ENCODE data around the gene WDR5. TPM values are rescaled to one million over a fixed set of nuclear protein-coding genes. Genes with fewer than 3 reads are reported as not detected.
A peak's percentile ranks its signal among the peaks of the same experiment; 100 is the strongest.

The WDR5 gene
- total and polyA plus RNA-seq, 3 experiments from 2014 or later: 16.4 to 64.3 (median 62.2) TPM

DNA sequence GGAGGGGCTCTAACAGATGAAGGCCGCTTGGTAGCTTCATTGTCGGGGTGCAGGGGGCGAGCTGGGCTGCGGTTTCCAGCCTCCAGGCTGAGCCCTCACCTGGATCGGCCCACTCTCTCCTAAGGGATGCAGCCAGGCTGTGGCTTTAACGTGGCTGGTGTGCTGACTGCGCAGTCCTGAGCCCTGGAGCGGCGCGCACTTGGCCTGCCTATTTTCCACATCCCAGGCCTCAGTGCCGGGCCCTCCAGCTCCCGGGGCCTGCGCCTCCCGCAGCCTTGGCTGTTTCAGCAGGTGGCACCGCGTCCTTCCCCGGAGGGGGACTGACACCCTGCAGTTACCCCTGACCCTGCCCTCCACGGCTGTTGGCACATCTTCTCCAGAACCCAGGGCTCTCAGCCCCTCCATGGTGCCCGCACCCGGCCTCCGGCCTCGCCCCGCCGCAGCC is 27.1 kb downstream of the WDR5 start:
- POLR2A ChIA-PET: interaction anchor here (0.9 to 3.6 kb wide), 3 partner anchors 28 to 228 kb away, joined by 3 to 41 read pairs (median 4); partner anchors contain the start of gene WDR5
- Mint-ChIP-seq H3K4me3 (peak overlapping the region; percentile 59 to 77 (median 69)), H3K27ac (peak overlapping the region in 4 of 8 donors; percentile 58 to 84 (median 78))

GRCh38 chr9:134163371-134164196 is 27.7 kb downstream of the WDR5 start:
- H3K4me1 ChIP-seq (ENCODE audit: insufficient read depth, low read length): peaks cover 10% of the 10 kb centered on the region
- no peaks in the 10 kb centered on the region for H3K9me3 ChIP-seq (ENCODE audit: low read length)
- H3K4me3 Mint-ChIP-seq: no peak overlapping the region
- peaks cover 0 to 12% (median 0%) of the 10 kb centered on the region in 3 donors for H3K36me3 Mint-ChIP-seq
- no peak overlapping the region for H3K4me3 ChIP-seq (ENCODE audit: low read length)
- no peaks in the 10 kb centered on the region for H3K27me3 ChIP-seq (ENCODE audit: insufficient read depth, low read length, poor library complexity, severe bottlenecking)
- H3K27ac Mint-ChIP-seq: peak overlapping the region in 2 of 8 donors; percentile 55 to 58
- ChIA-PET POLR2A (interaction anchor here (0.6 to 3.6 kb wide), 8 partner anchors 24 to 1876 kb away, joined by 3 to 41 read pairs (median 4); partner anchors contain the start of gene WDR5), CTCF (interaction anchor here (1.1 to 2.7 kb wide), 8 partner anchors 8 to 228 kb away, joined by 3 to 13 read pairs (median 6); partner anchors contain the start of gene WDR5)
- DNase-seq: peak; percentile 54 to 79 (median 70)
- no peak overlapping the region for H3K27ac ChIP-seq (ENCODE audit: low read depth, low read length)
- peaks cover 7 to 28% (median 15%) of the 10 kb centered on the region in 3 donors for H3K4me1 Mint-ChIP-seq
- peaks cover 0 to 2% (median 0%) of the 10 kb centered on the region in 5 donors for H3K9me3 Mint-ChIP-seq
- no peaks in the 10 kb centered on the region for H3K27me3 Mint-ChIP-seq
- H3K36me3 ChIP-seq (ENCODE audit: insufficient read depth, low read length): no peaks in the 10 kb centered on the region

More for the DNA sequence above, 27.1 kb downstream of the WDR5 start:
- CTCF ChIA-PET: interaction anchor here (1.1 to 2.7 kb wide), 6 partner anchors 10 to 228 kb away, joined by 3 to 6 read pairs (median 6); partner anchors contain the start of gene WDR5
- H3K27ac ChIP-seq (ENCODE audit: low read depth, low read length): no peak overlapping the region
- H3K9me3 ChIP-seq (ENCODE audit: low read length): no peaks in the 10 kb centered on the region
- H3K27me3 Mint-ChIP-seq: no peaks in the 10 kb centered on the region
- no peaks in the 10 kb centered on the region for H3K27me3 ChIP-seq (ENCODE audit: insufficient read depth, low read length, poor library complexity, severe bottlenecking)
- H3K4me3 ChIP-seq (ENCODE audit: low read length): no peak overlapping the region
- H3K4me1 ChIP-seq (ENCODE audit: insufficient read depth, low read length): peaks cover 10% of the 10 kb centered on the region
- H3K36me3 Mint-ChIP-seq: peaks cover 1 to 18% (median 6%) of the 10 kb centered on the region in 3 donors
- DNase-seq: no peak
- no peaks in the 10 kb centered on the region for H3K36me3 ChIP-seq (ENCODE audit: insufficient read depth, low read length)
- peaks cover 0 to 2% (median 0%) of the 10 kb centered on the region in 5 donors for H3K9me3 Mint-ChIP-seq
- H3K4me1 Mint-ChIP-seq: peaks cover 7 to 28% (median 15%) of the 10 kb centered on the region in 3 donors

DNA sequence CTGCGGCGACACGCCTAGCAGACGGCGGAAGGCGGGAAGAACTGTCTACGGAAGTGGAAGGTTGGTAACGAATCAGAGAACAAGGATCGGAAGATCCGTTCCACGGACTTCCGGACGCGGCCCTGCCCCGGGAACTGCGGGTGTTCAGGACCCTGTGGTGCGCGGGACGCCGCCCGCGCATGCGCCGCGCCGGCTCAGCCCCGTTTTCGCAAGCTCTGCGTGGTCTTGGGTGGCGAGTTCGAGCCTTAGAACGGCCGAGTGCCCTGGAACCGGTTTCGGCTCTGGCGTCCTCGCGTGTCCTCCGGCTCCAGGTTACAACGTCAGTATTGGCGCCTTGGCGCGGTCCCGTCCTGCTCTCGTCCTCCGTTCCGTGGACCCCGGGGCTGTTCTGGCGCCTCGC is 29.0 kb downstream of the WDR5 start:
- Histone ChIP-seq H3K9me3 (ENCODE audit: low read length) (no peaks in the 10 kb centered on the region), H3K27me3 (ENCODE audit: insufficient read depth, low read length, poor library complexity, severe bottlenecking) (no peaks in the 10 kb centered on the region), H3K27ac (ENCODE audit: low read depth, low read length) (no peak overlapping the region), H3K36me3 (ENCODE audit: insufficient read depth, low read length) (no peaks in the 10 kb centered on the region), H3K4me1 (ENCODE audit: insufficient read depth, low read length) (peaks cover 10% of the 10 kb centered on the region), H3K4me3 (ENCODE audit: low read length) (no peak overlapping the region)
- Mint-ChIP-seq H3K27ac (no peak overlapping the region), H3K4me1 (peaks cover 7 to 28% (median 15%) of the 10 kb centered on the region in 3 donors), H3K27me3 (no peaks in the 10 kb centered on the region), H3K9me3 (peaks cover 0 to 2% (median 0%) of the 10 kb centered on the region in 5 donors), H3K4me3 (no peak overlapping the region), H3K36me3 (peaks cover 0 to 7% (median 0%) of the 10 kb centered on the region in 3 donors)
- DNase-seq: no peak
- ChIA-PET CTCF (interaction anchor here (1.1 to 1.9 kb wide), 6 partner anchors 17 to 291 kb away, joined by 3 to 13 read pairs (median 5); partner anchors contain the start of gene WDR5), POLR2A (interaction anchor here (0.8 to 3.6 kb wide), 10 partner anchors 30 to 292 kb away, joined by 3 to 41 read pairs (median 3); partner anchors contain the start of gene WDR5)

- Mint-ChIP-seq H3K9me3 (peaks cover 0 to 2% (median 0%) of the 10 kb centered on the region in 5 donors), H3K4me3 (peak overlapping the region in 2 of 7 donors; percentile 20 to 36), H3K4me1 (peaks cover 7 to 28% (median 15%) of the 10 kb centered on the region in 3 donors), H3K27ac (peak overlapping the region in 1 of 8 donors; percentile 81), H3K36me3 (peaks cover 0 to 3% (median 0%) of the 10 kb centered on the region in 3 donors), H3K27me3 (no peaks in the 10 kb centered on the region)
- H3K27ac ChIP-seq (ENCODE audit: low read depth, low read length): no peak overlapping the region
- H3K27me3 ChIP-seq (ENCODE audit: insufficient read depth, low read length, poor library complexity, severe bottlenecking): no peaks in the 10 kb centered on the region
- H3K4me1 ChIP-seq (ENCODE audit: insufficient read depth, low read length): peaks cover 10% of the 10 kb centered on the region
- ChIA-PET POLR2A (interaction anchor here (1.0 to 3.6 kb wide), 6 partner anchors 30 to 291 kb away, joined by 3 to 41 read pairs (median 4); partner anchors contain the start of gene WDR5), CTCF (interaction anchor here (1.1 to 1.9 kb wide), 5 partner anchors 17 to 291 kb away, joined by 3 to 13 read pairs (median 4); partner anchors contain the start of gene WDR5)
- H3K36me3 ChIP-seq (ENCODE audit: insufficient read depth, low read length): no peaks in the 10 kb centered on the region
- DNase-seq: peak in 4 of 5 donors; percentile 14 to 70 (median 38)
- no peak overlapping the region for H3K4me3 ChIP-seq (ENCODE audit: low read length)
- no peaks in the 10 kb centered on the region for H3K9me3 ChIP-seq (ENCODE audit: low read length)
These were observed 29.8 kb downstream of the WDR5 start for GRCh38 chr9:134165357-134166315.

DNA sequence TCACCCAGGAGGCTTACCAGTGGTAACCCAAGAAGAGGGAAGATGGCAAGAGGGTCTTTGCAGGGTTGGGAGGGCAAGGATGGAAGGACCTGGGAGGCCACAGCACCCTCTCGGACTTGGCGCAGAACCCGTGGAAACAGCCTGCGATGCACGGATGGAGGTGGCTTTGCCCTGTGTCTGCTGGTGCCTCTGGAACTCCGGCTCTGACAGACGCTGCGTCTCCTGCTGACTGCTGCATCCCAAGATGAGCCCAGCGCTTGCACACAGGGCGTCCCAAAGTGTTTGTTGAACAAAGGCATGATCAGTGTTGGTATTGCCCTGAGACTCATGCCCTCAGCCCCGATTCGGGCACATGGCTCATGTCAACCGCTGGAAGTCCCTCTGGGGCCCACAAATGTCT is 30.5 kb downstream of the WDR5 start:
- Mint-ChIP-seq H3K27ac (peak overlapping the region in 2 of 8 donors; percentile 53 to 80), H3K4me1 (peaks cover 7 to 28% (median 17%) of the 10 kb centered on the region in 3 donors), H3K36me3 (peaks cover 0 to 3% (median 0%) of the 10 kb centered on the region in 3 donors), H3K9me3 (peaks cover 0 to 2% (median 0%) of the 10 kb centered on the region in 5 donors), H3K4me3 (peak overlapping the region in 5 of 7 donors; percentile 20 to 51 (median 37)), H3K27me3 (no peaks in the 10 kb centered on the region)
- CTCF ChIA-PET: no interaction called here
- Histone ChIP-seq H3K4me3 (ENCODE audit: low read length) (no peak overlapping the region), H3K9me3 (ENCODE audit: low read length) (no peaks in the 10 kb centered on the region), H3K36me3 (ENCODE audit: insufficient read depth, low read length) (no peaks in the 10 kb centered on the region), H3K27me3 (ENCODE audit: insufficient read depth, low read length, poor library complexity, severe bottlenecking) (no peaks in the 10 kb centered on the region), H3K27ac (ENCODE audit: low read depth, low read length) (no peak overlapping the region), H3K4me1 (ENCODE audit: insufficient read depth, low read length) (peaks cover 10% of the 10 kb centered on the region)
- POLR2A ChIA-PET: no interaction called here
- DNase-seq: no peak

DNA sequence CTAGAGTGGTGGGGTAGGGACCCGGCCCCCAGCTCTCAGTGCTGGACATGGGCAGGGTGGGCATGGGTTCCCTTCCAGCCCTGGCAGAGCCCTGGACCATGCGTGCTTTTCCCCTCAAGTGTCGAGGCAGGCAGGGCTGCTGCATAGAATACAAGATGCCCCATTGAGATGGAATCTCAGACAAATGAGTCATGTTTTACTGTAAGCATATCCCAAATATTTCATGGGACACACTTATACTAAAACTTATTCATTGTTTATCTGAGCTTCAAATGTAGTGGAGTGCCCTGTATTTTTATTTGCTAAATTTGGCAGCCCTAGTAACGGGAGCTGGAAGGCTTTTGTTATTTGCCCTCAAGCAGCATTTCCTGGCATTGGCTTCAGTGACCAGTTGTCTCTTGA is 31.6 kb downstream of the WDR5 start:
- no peaks in the 10 kb centered on the region for H3K36me3 ChIP-seq (ENCODE audit: insufficient read depth, low read length)
- Mint-ChIP-seq H3K4me1 (peaks cover 3 to 19% (median 12%) of the 10 kb centered on the region in 3 donors), H3K27ac (no peak overlapping the region), H3K36me3 (peaks cover 0 to 3% (median 0%) of the 10 kb centered on the region in 3 donors), H3K27me3 (no peaks in the 10 kb centered on the region), H3K9me3 (peaks cover 0 to 2% (median 0%) of the 10 kb centered on the region in 5 donors), H3K4me3 (peak overlapping the region in 1 of 7 donors; percentile 43)
- ChIA-PET POLR2A (no interaction called here), CTCF (interaction anchor here (0.8 to 1.5 kb wide), 2 partner anchors 276 to 281 kb away, joined by 3 to 5 read pairs; no protein-coding TSS in a partner anchor)
- H3K9me3 ChIP-seq (ENCODE audit: low read length): no peaks in the 10 kb centered on the region
- no peaks in the 10 kb centered on the region for H3K27me3 ChIP-seq (ENCODE audit: insufficient read depth, low read length, poor library complexity, severe bottlenecking)
- DNase-seq: no peak
- no peak overlapping the region for H3K27ac ChIP-seq (ENCODE audit: low read depth, low read length)
- no peak overlapping the region for H3K4me3 ChIP-seq (ENCODE audit: low read length)
- H3K4me1 ChIP-seq (ENCODE audit: insufficient read depth, low read length): peaks cover 9% of the 10 kb centered on the region

Measured in CD8-positive, alpha-beta memory T cell (primary cell).